GM12891 (cell line): ENCODE data around the gene MAPK1.

ENCODE experiments used
- POLR2A ChIP-seq: IDR thresholded peaks from 2 replicates; pipeline ENCODE4 v1.6.1; 2011; ENCODE audit warnings: low read depth, low read length, control low read depth
- POLR2AphosphoS5 ChIP-seq: IDR thresholded peaks from 2 replicates; pipeline ENCODE4 v1.6.1; 2011; ENCODE audit warnings: low read depth, low read length, control low read depth
- SPI1 ChIP-seq: IDR thresholded peaks from 2 replicates; pipeline ENCODE4 v1.6.1; 2011; ENCODE audit warnings: low read depth, low read length, control low read depth
- TAF1 ChIP-seq: IDR thresholded peaks from 2 replicates; pipeline ENCODE4 v1.6.1; 2011; ENCODE audit warnings: low read depth, low read length, control low read depth

GRCh38 chr22:21768435-21768834 is 99.0 kb downstream of the MAPK1 start:
- TF ChIP-seq POLR2A (no peak), POLR2AphosphoS5 (no peak), SPI1 (no peak), TAF1 (no peak)
